Measurements from ENCODE around the gene CCRL2. TPM values are rescaled to one million over a fixed set of nuclear protein-coding genes. Genes with fewer than 3 reads are reported as not detected.
"Not testable (repeated sequence)": the region's sequence is repeated elsewhere in the genome, so short reads cannot be mapped to it uniquely, and the experiment has no call there.

Gene CCRL2
- total RNA-seq, 1 donor from 2014 or later: 28.5 TPM

DNA sequence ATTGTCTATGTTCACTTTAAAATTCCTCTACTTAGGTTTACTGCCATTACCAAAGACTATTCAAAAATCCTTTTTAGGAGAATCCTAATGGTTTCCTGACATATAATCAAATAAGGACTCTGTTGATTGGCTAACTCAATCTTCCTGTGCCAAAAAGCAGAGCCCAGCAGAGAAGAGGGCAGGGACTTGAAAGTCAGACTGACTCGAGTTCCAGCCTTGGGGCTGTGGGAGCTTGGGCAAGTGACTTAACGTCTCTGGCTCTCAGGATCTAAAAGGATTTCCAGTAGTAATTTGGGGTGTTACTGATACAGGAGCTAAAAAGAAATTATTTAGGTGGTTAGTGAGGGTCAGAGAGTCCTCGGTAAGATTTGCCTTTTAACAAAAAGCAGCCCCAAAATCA, 25.4 kb upstream of the CCRL2 start:
- peaks cover 33% of the 10 kb centered on the region for H3K4me1 ChIP-seq
- intact Hi-C loops (cut with DNase I): no loop called here
- ATAC-seq: no peak

DNA sequence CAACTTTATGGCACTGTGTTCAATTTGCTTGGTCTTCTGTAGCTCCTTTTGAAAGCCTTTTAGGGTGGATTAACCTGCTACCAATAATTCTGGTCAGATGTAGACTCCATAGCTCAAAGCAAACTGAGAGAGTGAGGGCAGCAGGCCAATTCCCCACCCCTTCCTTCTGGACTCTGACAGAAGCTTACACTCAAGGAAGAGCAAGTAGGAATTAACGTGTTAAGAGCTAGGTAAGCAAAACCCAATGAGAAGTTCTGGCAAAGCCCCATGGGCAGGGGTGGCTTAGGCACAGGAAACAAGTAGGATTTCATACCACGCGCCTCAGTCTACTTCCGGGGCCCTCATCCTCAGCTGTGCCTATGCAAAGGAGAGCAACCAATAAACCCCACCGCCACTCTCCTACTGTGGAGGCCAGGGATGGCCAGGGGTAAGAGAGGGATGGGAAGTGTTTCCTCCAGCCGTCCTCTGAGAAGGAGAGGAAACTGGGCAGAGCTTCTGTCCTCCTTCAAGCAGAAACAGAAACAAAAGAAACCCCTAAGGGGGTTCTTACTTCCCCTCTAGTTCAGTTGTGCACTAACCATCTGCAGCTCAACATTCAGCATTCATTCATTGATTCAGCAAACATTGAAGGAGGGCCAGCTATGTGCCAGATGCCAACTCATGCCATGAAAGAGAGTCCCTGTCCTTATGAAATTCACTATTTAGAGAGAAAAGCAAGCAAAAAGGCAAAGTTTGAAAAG, 23.7 kb upstream of the CCRL2 start:
- Histone ChIP-seq H3K36me3 (no peaks in the 10 kb centered on the region), H3K27me3 (no peaks in the 10 kb centered on the region), H3K27ac (no peak overlapping the region), H3K9me3 (no peaks in the 10 kb centered on the region), H3K4me1 (peaks cover 33% of the 10 kb centered on the region), H3K4me3 (no peak overlapping the region)
- intact Hi-C loops (cut with DNase I): no loop called here
- DNase-seq: no peak
- peak; percentile 46 for ATAC-seq
- TF ChIP-seq, protein P1, sequence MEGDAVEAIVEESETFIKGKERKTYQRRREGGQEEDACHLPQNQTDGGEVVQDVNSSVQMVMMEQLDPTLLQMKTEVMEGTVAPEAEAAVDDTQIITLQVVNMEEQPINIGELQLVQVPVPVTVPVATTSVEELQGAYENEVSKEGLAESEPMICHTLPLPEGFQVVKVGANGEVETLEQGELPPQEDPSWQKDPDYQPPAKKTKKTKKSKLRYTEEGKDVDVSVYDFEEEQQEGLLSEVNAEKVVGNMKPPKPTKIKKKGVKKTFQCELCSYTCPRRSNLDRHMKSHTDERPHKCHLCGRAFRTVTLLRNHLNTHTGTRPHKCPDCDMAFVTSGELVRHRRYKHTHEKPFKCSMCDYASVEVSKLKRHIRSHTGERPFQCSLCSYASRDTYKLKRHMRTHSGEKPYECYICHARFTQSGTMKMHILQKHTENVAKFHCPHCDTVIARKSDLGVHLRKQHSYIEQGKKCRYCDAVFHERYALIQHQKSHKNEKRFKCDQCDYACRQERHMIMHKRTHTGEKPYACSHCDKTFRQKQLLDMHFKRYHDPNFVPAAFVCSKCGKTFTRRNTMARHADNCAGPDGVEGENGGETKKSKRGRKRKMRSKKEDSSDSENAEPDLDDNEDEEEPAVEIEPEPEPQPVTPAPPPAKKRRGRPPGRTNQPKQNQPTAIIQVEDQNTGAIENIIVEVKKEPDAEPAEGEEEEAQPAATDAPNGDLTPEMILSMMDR (IDR thresholded peaks at IDR 0.05): no peak

More for the DNA sequence above, 25.4 kb upstream of the CCRL2 start:
- Histone ChIP-seq H3K4me3 (no peak overlapping the region), H3K27me3 (no peaks in the 10 kb centered on the region), H3K36me3 (no peaks in the 10 kb centered on the region), H3K27ac (peak overlapping the region; percentile 77), H3K9me3 (no peaks in the 10 kb centered on the region)
- TF ChIP-seq, protein P1 (IDR thresholded peaks at IDR 0.05): no peak
- DNase-seq: no peak

DNA sequence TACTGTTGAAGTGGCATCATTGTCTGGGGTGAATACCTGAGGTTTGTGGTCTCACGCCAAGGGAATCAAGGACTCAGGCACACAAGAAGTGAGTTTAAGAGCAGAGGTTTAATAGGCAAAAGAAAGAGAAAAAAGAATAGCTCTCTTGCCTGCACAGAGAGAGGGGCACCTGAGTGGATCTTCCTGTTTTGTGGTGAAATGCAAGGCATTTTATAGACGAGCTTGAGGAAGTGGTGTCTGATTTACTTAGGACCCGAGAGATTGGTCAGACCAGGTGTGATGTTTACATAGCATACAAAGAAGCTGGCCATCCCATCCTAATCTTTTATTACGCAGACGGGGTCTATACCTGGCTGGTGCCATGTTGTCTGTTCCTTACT, 23.1 kb upstream of the CCRL2 start:
- TF ChIP-seq, protein P1 (IDR thresholded peaks at IDR 0.05): no peak
- intact Hi-C loops (cut with DNase I): no loop called here
- no peak for ATAC-seq

GRCh38 chr3:46386205-46386604, 20.9 kb upstream of the CCRL2 start:
- peak; percentile 82 for ATAC-seq
- H3K4me3 ChIP-seq: no peak overlapping the region
- no peak for DNase-seq
- TF ChIP-seq, protein P1 (IDR thresholded peaks at IDR 0.05): no peak
- intact Hi-C loops (cut with DNase I): no loop called here
- no peaks in the 10 kb centered on the region for H3K27me3 ChIP-seq
- H3K36me3 ChIP-seq: no peaks in the 10 kb centered on the region
- H3K27ac ChIP-seq: no peak overlapping the region
- H3K4me1 ChIP-seq: peaks cover 21% of the 10 kb centered on the region
- H3K9me3 ChIP-seq: no peaks in the 10 kb centered on the region

More for the DNA sequence above, 23.1 kb upstream of the CCRL2 start:
- Histone ChIP-seq H3K4me1 (peaks cover 33% of the 10 kb centered on the region), H3K27me3 (no peaks in the 10 kb centered on the region), H3K4me3 (no peak overlapping the region), H3K9me3 (no peaks in the 10 kb centered on the region), H3K36me3 (no peaks in the 10 kb centered on the region), H3K27ac (no peak overlapping the region)
- DNase-seq: no peak

DNA sequence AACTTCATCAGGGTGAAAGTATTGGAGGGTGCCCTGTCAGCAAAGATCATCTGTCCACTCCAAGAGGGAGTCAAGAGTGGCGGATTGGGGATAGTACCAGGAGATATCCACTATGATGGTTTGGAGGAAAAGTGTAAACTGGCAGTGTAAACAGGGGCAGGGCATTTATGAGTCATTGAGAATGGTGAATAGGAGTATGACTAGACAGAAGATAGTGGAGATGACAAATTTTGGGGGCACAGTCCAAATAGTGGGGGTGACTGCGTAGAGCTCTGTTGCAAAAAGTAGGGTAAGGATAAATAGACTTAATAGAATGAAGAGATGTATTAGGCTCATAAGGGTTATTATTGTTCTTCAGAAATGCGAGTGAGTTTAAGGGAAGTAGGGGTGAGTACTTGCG, 18.2 kb upstream of the CCRL2 start:
- H3K27me3 ChIP-seq; intact Hi-C loops (cut with DNase I); H3K27ac ChIP-seq; DNase-seq; ATAC-seq; H3K36me3 ChIP-seq; H3K9me3 ChIP-seq; H3K4me3 ChIP-seq: not testable (repeated sequence)
- H3K4me1 ChIP-seq: peaks cover 13% of the 10 kb centered on the region

DNA sequence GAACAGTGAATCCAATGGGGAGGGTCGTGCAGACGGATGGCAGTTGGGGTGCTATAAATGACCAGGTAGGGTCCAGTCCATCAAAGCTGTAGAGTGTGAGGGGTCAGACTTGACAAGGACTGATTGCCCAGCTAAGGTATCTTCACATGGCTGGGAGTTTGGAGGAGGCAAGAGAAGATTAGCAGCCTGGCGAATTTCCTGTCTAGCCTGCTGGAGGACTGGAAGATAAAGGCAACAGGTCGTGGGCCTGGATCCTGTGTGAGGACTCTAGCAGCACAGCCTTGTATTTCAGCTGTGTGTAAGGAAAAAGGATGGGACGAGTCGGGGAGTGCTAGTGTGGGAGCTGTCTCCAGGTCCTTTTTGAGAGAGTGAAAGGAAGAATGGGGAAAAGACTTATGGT, 17.8 kb upstream of the CCRL2 start:
- intact Hi-C loops (cut with DNase I): no loop called here
- no peak for DNase-seq
- no peak overlapping the region for H3K27ac ChIP-seq
- H3K36me3 ChIP-seq: no peaks in the 10 kb centered on the region
- TF ChIP-seq, protein P1 (IDR thresholded peaks at IDR 0.05): no peak
- ATAC-seq: no peak
- H3K4me1 ChIP-seq: peaks cover 15% of the 10 kb centered on the region
- H3K4me3 ChIP-seq: no peak overlapping the region
- no peaks in the 10 kb centered on the region for H3K27me3 ChIP-seq
- no peaks in the 10 kb centered on the region for H3K9me3 ChIP-seq

DNA sequence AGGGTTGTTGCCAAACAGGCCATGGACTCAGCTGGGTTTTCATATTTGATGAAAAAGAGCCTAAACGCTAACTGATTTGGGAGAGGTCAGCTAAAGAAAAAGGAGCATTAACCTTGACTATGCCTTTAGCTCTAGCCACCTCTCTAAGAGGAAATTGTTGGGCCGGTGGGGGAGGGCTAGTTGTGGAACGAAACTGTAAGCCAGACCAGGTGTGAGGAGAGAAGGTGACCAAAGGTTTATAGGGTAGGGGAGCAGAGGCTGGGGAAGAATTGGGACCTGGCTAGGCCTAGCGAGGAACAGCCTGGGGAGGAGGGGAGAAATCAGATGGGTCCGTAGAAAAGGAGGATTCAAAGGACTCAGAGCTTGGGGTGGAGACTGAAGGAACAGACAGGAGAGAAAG, 15.5 kb upstream of the CCRL2 start:
- H3K36me3 ChIP-seq; intact Hi-C loops (cut with DNase I); H3K9me3 ChIP-seq; DNase-seq; H3K4me3 ChIP-seq; H3K27ac ChIP-seq; H3K27me3 ChIP-seq; ATAC-seq: not testable (repeated sequence)
- H3K4me1 ChIP-seq: peaks cover 36% of the 10 kb centered on the region

Data from upper lobe of right lung (tissue), 1 donor.